Progenitor cell of endocrine pancreas (in vitro differentiated cells): ENCODE data around the gene OLFML2A. TPM values are rescaled to one million over a fixed set of nuclear protein-coding genes. Genes with fewer than 3 reads are reported as not detected.

Experiments
- DNase-seq: peaks from one replicate; pipeline ENCODE4 v3.0.0; 2021; ENCODE audit warnings: low spot score; ENCODE audit not compliant: unreplicated experiment
- H3K27ac Mint-ChIP-seq: 2 replicates; pipeline ENCODE4 v1.8.0; 2021; ENCODE audit warnings: mild to moderate bottlenecking, moderate library complexity, mixed read lengths
- H3K27me3 Mint-ChIP-seq: 2 replicates; pipeline ENCODE4 v1.8.0; 2021; ENCODE audit warnings: mixed read lengths
- H3K36me3 Mint-ChIP-seq: 2 replicates; pipeline ENCODE4 v1.8.0; 2022; ENCODE audit warnings: mixed read lengths; ENCODE audit not compliant: insufficient read depth
- H3K4me1 Mint-ChIP-seq: 2 replicates; pipeline ENCODE4 v1.8.0; 2021; ENCODE audit warnings: low read depth, mixed read lengths
- H3K4me3 Mint-ChIP-seq: 2 replicates; pipeline ENCODE4 v1.8.0; 2021; ENCODE audit warnings: low read depth, mild to moderate bottlenecking, moderate library complexity, mixed read lengths
- H3K9me3 Mint-ChIP-seq: 2 replicates; pipeline ENCODE4 v1.8.0; 2021; ENCODE audit warnings: low read depth, mixed read lengths
- CTCF ChIP-seq: fragments of 200-600 bp; sonication (generic); IDR thresholded peaks from one replicate; pipeline ENCODE4 v1.5.0; 2021; ENCODE audit warnings: antibody characterized with exemption, mild to moderate bottlenecking; ENCODE audit not compliant: unreplicated experiment
- total RNA-seq: library from RNA; stranded (reverse); gene quantifications from 2 replicates; pipeline ENCODE4 v1.2.1, GENCODE V29; 2021

Gene OLFML2A
- total RNA-seq, 1 donor from 2014 or later, result 2.5 TPM

DNA sequence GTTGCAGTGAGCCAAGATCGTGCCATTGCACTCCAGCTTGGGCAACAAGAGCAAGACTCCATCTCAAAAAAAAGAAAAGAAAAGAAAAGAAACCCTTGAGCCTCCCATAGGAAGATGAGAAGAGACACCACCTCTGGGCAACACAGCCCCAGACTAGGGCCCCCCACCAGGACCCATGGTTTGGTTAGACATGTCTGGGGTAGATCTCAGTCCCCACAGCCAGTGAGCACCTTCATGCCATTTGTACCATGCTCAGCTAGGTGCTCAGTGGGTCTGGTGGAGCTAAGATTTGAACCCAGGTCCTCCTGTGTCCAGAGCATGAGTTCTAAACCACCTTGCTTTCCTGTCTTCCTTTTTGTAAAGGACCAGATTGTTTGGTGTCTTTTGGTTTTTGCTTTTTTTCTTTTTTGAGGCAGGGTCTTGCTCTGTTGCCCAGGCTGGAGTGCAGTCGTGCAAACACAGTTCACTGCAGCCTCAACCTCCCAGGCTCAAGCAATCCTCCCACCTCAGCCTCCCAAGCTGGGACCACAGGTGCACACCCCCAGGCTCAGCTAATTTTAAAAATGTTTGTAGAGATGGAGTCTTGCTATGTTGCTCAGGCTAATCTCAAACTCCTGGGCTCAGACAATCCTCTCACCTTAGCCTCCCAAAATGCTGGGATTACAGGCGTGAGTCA is 11.7 kb downstream of the OLFML2A start:
- H3K4me1 Mint-ChIP-seq, result no peaks in the 10 kb centered on the region
- no peaks in the 10 kb centered on the region for H3K27me3 Mint-ChIP-seq
- DNase-seq, result no peak
- no peak overlapping the region for H3K4me3 Mint-ChIP-seq
- no peak overlapping the region for H3K27ac Mint-ChIP-seq
- TF ChIP-seq CTCF, result no peak
- H3K9me3 Mint-ChIP-seq, result no peaks in the 10 kb centered on the region
- H3K36me3 Mint-ChIP-seq, result no peaks in the 10 kb centered on the region

DNA sequence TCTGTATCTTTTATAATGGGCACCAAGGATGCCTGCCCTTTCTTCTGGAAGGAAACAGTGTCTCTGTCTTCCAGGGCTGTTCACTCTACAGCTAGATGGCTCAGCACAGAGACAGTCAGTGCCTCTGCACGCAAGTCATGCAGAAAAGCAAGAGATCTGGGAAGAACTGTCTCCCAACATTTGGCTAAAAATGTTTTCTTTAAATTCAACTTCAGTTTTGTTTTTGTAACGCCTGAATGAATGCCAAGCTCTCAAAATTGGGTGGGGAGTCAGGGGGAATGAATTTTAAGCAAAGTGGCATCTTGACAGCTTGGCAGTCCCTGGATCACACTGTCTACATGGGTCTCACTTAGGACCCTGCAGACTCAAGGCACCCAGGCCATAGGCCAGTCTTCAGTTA is 12.6 kb downstream of the OLFML2A start:
- H3K27me3 Mint-ChIP-seq, result no peaks in the 10 kb centered on the region
- H3K27ac Mint-ChIP-seq, result peak overlapping the region; percentile 46
- H3K9me3 Mint-ChIP-seq, result no peaks in the 10 kb centered on the region
- DNase-seq, result no peak
- no peaks in the 10 kb centered on the region for H3K4me1 Mint-ChIP-seq
- H3K36me3 Mint-ChIP-seq, result no peaks in the 10 kb centered on the region
- H3K4me3 Mint-ChIP-seq, result no peak overlapping the region
- TF ChIP-seq CTCF, result no peak

- no peaks in the 10 kb centered on the region for H3K36me3 Mint-ChIP-seq
- no peak overlapping the region for H3K27ac Mint-ChIP-seq
- no peaks in the 10 kb centered on the region for H3K4me1 Mint-ChIP-seq
- H3K9me3 Mint-ChIP-seq, result no peaks in the 10 kb centered on the region
- no peak for DNase-seq
- H3K4me3 Mint-ChIP-seq, result no peak overlapping the region
- H3K27me3 Mint-ChIP-seq, result no peaks in the 10 kb centered on the region
- TF ChIP-seq CTCF, result no peak
Measured at GRCh38 chr9:124790301-124790700, 13.4 kb downstream of the OLFML2A start.

DNA sequence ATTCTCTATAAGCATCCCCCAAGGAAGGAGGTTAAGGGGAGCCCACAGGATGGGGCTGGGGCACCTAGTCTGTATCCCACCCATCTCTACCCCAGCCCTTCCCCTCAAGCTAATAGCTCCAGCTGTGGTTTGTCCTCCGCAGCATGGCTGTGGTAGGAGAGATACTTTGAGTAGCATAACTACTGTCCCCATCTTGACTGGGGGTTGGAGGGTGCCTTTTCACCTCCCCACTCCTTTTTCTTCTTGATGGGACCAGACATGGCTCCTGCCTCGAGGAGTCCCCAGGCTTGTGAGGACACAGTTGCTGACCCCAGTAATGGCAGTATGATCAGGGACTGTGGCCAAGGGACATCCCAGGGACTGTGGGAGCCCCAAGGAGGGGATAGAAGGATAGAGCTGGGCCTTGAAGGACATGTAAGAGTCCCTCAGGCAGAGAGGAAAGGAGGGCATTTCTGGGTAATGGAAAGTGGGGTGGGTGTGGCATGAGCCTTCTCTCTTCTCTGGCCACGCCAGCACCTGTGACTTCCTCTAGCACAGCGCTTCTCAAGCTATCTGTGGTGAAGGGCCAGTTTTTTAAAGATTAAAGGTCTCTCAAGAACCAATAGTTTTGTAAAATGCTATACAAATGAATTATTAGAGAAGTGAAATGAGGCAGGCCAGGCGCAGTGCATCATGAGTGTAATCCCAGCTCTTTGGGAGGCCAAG is 14.0 kb downstream of the OLFML2A start:
- TF ChIP-seq CTCF, result no peak
- H3K27ac Mint-ChIP-seq, result no peak overlapping the region
- DNase-seq, result no peak
- no peaks in the 10 kb centered on the region for H3K36me3 Mint-ChIP-seq
- no peaks in the 10 kb centered on the region for H3K4me1 Mint-ChIP-seq
- H3K27me3 Mint-ChIP-seq, result no peaks in the 10 kb centered on the region
- H3K9me3 Mint-ChIP-seq, result no peaks in the 10 kb centered on the region
- no peak overlapping the region for H3K4me3 Mint-ChIP-seq

DNA sequence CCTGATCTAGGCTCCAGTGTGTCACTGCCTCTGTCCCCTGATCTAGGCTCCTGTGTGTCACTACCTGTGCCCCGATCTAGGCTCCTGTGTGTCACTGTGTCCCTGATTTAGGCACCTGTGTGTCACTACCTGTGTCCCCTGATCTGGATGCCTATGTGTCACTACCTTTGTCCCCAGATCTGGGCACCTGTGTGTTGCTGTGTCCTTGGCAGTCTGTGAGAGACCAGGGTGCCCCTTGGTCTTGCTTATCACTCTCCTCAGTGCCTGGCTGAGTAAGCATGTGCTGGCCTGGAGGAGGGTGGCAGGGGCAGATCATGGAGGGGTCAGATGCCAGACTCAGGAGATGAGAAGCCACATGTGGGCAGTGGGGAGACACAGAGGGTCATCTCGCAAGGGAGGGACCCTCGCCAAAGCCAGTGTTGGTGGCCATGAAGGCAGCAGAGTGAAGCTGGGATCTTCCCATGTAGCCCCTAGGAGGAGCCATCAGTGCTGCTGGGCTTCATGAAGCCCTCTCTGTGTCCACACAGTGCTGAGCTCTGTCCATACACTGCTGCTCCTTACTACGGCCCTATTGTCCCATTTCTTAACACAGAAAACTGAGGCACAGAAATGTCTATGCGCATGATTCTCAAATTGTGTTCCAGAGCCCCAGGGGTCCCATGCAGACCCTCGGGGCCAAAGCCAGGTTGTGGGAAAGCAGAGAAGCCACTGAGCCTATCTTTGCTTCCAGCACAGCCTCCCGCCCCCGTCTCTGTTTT is 15.5 kb downstream of the OLFML2A start:
- DNase-seq, result no peak
- TF ChIP-seq CTCF, result no peak
- H3K4me3 Mint-ChIP-seq, result no peak overlapping the region
- H3K27ac Mint-ChIP-seq, result no peak overlapping the region
- no peaks in the 10 kb centered on the region for H3K4me1 Mint-ChIP-seq
- H3K27me3 Mint-ChIP-seq, result no peaks in the 10 kb centered on the region
- H3K36me3 Mint-ChIP-seq, result no peaks in the 10 kb centered on the region
- H3K9me3 Mint-ChIP-seq, result no peaks in the 10 kb centered on the region
